Neural cell (in vitro differentiated cells): ENCODE measurements around the gene KMT5B. TPM values are rescaled to one million over a fixed set of nuclear protein-coding genes. Genes with fewer than 3 reads are reported as not detected.

Experiments
- H2AFZ ChIP-seq: fragments of 200-600, 300-800 bp; sonication (generic), shearing (Covaris generic); 2 replicates; pipeline ENCODE4 v1.6.0; 2014; ENCODE audit warnings: low read depth, mild to moderate bottlenecking, antibody characterized with exemption, low read length, moderate library complexity
- H3F3A ChIP-seq: fragments of 200-600 bp; shearing (Covaris generic); 2 replicates; pipeline ENCODE4 v1.6.1; 2016; ENCODE audit warnings: mild to moderate bottlenecking, moderate library complexity, mixed read lengths, antibody characterized with exemption, low read length; ENCODE audit not compliant: insufficient read depth, poor library complexity, severe bottlenecking
- H3K27ac ChIP-seq: fragments of 200-600, 300-800 bp; sonication (generic), shearing (Covaris generic); 2 replicates; pipeline ENCODE4 v1.5.1; 2014; ENCODE audit warnings: mild to moderate bottlenecking, low read length, moderate library complexity
- H3K27me3 ChIP-seq: fragments of 300-800, 200-600 bp; sonication (generic), shearing (Covaris generic); 2 replicates; pipeline ENCODE4 v1.6.0; 2014; ENCODE audit warnings: mild to moderate bottlenecking, low read depth, low read length, moderate library complexity; ENCODE audit not compliant: insufficient read depth
- H3K36me3 ChIP-seq: fragments of 300-800, 200-600 bp; sonication (generic), shearing (Covaris generic); 2 replicates; pipeline ENCODE4 v1.5.1; 2014; ENCODE audit warnings: mild to moderate bottlenecking, antibody characterized with exemption, low read length, moderate library complexity; ENCODE audit not compliant: insufficient read depth
- H3K4me2 ChIP-seq: fragments of 300-800, 200-600 bp; sonication (generic), shearing (Covaris generic); 2 replicates; pipeline ENCODE4 v1.6.0; 2014; ENCODE audit warnings: mild to moderate bottlenecking, low read length
- H3K4me3 ChIP-seq: fragments of 300-800, 200-600 bp; sonication (generic), shearing (Covaris generic); 2 replicates; pipeline ENCODE4 v1.5.1; 2014; ENCODE audit warnings: mild to moderate bottlenecking, low read length, moderate library complexity
- H3K79me2 ChIP-seq: fragments of 200-600 bp; shearing (Covaris generic); replicated peaks from 2 replicates; pipeline ENCODE4 v1.6.0; 2014; ENCODE audit warnings: mild to moderate bottlenecking, low read length, moderate library complexity; ENCODE audit not compliant: insufficient read depth
- H3K9ac ChIP-seq: fragments of 300-800, 200-600 bp; sonication (generic), shearing (Covaris generic); 2 replicates; pipeline ENCODE4 v1.6.1; 2016; ENCODE audit warnings: mild to moderate bottlenecking, low read length, mixed read lengths
- H3K9me2 ChIP-seq: fragments of 200-600 bp; shearing (Covaris generic); 2 replicates; pipeline ENCODE4 v1.6.1; 2016; ENCODE audit warnings: mild to moderate bottlenecking, low read length, mixed read lengths; ENCODE audit not compliant: insufficient read depth
- H3K9me3 ChIP-seq: fragments of 200-600, 300-800 bp; sonication (generic), shearing (Covaris generic); 2 replicates; pipeline ENCODE4 v1.6.1; 2016; ENCODE audit warnings: mild to moderate bottlenecking, mixed run types, low read length, moderate library complexity, mixed read lengths
- H4K20me1 ChIP-seq: fragments of 200-600 bp; shearing (Covaris generic); 2 replicates; pipeline ENCODE4 v1.6.1; 2016; ENCODE audit warnings: mild to moderate bottlenecking, mixed run types; ENCODE audit not compliant: insufficient read depth
- CTCF ChIP-seq: fragments of 450-650 bp; IDR thresholded peaks from 2 replicates; pipeline ENCODE4 v1.5.1; 2014; ENCODE audit warnings: antibody characterized with exemption, mild to moderate bottlenecking, moderate library complexity; ENCODE audit not compliant: poor library complexity, severe bottlenecking
- EP300 ChIP-seq: fragments of 450-650 bp; conservative IDR thresholded peaks from 2 replicates; pipeline ENCODE4 v1.6.1; 2014; ENCODE audit warnings: antibody characterized with exemption, mild to moderate bottlenecking, moderate library complexity; ENCODE audit not compliant: poor library complexity, severe bottlenecking
- EZH2 ChIP-seq: fragments of 200-600, 300-800 bp; shearing (Covaris generic), sonication (generic); IDR thresholded peaks from 2 replicates; pipeline ENCODE4 v1.6.1; 2014; ENCODE audit warnings: antibody characterized with exemption, low read length, borderline replicate concordance, mild to moderate bottlenecking; ENCODE audit not compliant: insufficient read depth, poor library complexity, severe bottlenecking
- MXI1 ChIP-seq: fragments of 450-650 bp; conservative IDR thresholded peaks from 2 replicates; pipeline ENCODE4 v1.6.1; 2014; ENCODE audit warnings: antibody characterized with exemption, mild to moderate bottlenecking; ENCODE audit not compliant: poor library complexity, severe bottlenecking
- POLR2AphosphoS5 ChIP-seq: IDR thresholded peaks from 2 replicates; pipeline ENCODE4 v1.6.1; 2012
- RAD21 ChIP-seq: fragments of 450-650 bp; conservative IDR thresholded peaks from 2 replicates; pipeline ENCODE4 v1.6.1; 2014; ENCODE audit warnings: antibody characterized with exemption, mild to moderate bottlenecking, moderate library complexity
- REST ChIP-seq: IDR thresholded peaks from 2 replicates; pipeline ENCODE4 v1.6.1; 2012; ENCODE audit warnings: borderline replicate concordance
- SMC3 ChIP-seq: fragments of 450-650 bp; conservative IDR thresholded peaks from 2 replicates; pipeline ENCODE4 v1.6.1; 2014; ENCODE audit warnings: antibody characterized with exemption, mild to moderate bottlenecking, moderate library complexity; ENCODE audit not compliant: poor library complexity
- TAF1 ChIP-seq: IDR thresholded peaks from 2 replicates; pipeline ENCODE4 v1.6.1; 2012; ENCODE audit warnings: low read depth
- polyA plus RNA-seq: library from polyadenylated mRNA; depleted of rRNA; stranded (reverse); fragments of >200 nt; gene quantifications from 2 replicates; pipeline ENCODE4 v1.2.3, GENCODE V29; 2014

KMT5B gene
- polyA plus RNA-seq, 1 donor from 2014 or later = 107 TPM

GRCh38 chr11:68116974-68117373 lies 96.1 kb downstream of the KMT5B start:
- Histone ChIP-seq H3K9me2 (no peaks in the 10 kb centered on the region), H3K79me2 (peaks cover 41% of the 10 kb centered on the region), H3K27me3 (no peaks in the 10 kb centered on the region), H3K4me3 (no peak overlapping the region), H3K27ac (no peak overlapping the region), H2AFZ (no peak overlapping the region), H3F3A (no peaks in the 10 kb centered on the region), H3K9me3 (no peaks in the 10 kb centered on the region), H3K36me3 (no peaks in the 10 kb centered on the region), H4K20me1 (no peaks in the 10 kb centered on the region), H3K4me2 (no peak overlapping the region), H3K9ac (no peak overlapping the region)
- no peak for TF ChIP-seq EZH2
- TF ChIP-seq EP300 = no peak
- TF ChIP-seq SMC3 = no peak
- no peak for TF ChIP-seq REST
- TF ChIP-seq POLR2AphosphoS5 = no peak
- no peak for TF ChIP-seq RAD21
- TF ChIP-seq CTCF = no peak
- TF ChIP-seq MXI1 = no peak
- TF ChIP-seq TAF1 = no peak

- H3K36me3 ChIP-seq = no peaks in the 10 kb centered on the region
- no peaks in the 10 kb centered on the region for H4K20me1 ChIP-seq
- H3K79me2 ChIP-seq = peaks cover 41% of the 10 kb centered on the region
- no peak overlapping the region for H3K27ac ChIP-seq
- no peak overlapping the region for H3K4me3 ChIP-seq
- no peak overlapping the region for H3K9ac ChIP-seq
- no peaks in the 10 kb centered on the region for H3K9me2 ChIP-seq
- H3K27me3 ChIP-seq = no peaks in the 10 kb centered on the region
- no peak overlapping the region for H2AFZ ChIP-seq
- TF ChIP-seq EP300 = no peak
- TF ChIP-seq REST = no peak
- TF ChIP-seq CTCF = no peak
- TF ChIP-seq POLR2AphosphoS5 = no peak
- no peak overlapping the region for H3K4me2 ChIP-seq
- H3K9me3 ChIP-seq = no peaks in the 10 kb centered on the region
- H3F3A ChIP-seq = no peaks in the 10 kb centered on the region
These were observed 97.0 kb downstream of the KMT5B start for GRCh38 chr11:68116126-68116525.
